ENCODE data around the gene E2F3.
"Not testable (repeated sequence)": the region's sequence is repeated elsewhere in the genome, so short reads cannot be mapped to it uniquely, and the experiment has no call there.

E2F3 gene

DNA sequence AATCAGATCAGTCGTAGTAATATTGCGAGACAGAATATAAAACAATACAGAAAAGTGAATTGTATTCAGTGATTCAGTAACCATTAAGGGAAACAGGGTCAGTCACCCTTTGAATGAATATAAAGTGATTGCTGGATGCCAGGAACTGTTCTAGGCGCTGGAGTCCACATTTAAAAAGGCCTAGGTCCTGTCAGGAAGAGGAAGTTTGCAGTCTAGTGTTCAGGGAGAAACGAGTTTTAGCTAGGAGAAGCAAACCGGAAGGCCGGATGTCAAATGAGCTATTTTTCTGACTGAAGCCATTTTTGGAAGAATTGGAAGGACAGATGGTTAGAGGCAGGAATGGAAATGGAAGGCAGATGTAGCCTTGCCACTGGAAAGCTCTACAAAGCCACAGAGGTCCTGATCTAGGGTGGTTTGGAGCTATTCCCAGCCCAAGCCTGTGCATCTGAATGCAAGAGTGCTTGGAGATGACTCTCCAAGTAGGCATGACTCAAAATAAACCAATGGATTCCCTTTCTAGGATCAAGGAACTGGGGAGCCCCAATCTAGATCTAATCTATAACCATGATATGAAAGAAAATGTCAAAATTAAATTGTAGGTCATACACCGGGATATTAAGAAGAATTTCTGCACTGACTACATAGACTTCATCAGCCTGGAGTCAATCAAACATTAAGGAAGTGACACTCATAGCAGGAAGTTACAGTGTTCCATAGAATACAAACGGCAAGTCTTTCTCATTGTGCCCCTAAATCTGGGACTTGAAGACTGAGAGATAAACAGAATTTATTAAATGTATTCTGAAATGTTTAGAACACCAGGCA is 95.7 kb downstream of the E2F3 start:
- no peak overlapping the region for H3K27ac ChIP-seq
- TF ChIP-seq, protein P1, sequence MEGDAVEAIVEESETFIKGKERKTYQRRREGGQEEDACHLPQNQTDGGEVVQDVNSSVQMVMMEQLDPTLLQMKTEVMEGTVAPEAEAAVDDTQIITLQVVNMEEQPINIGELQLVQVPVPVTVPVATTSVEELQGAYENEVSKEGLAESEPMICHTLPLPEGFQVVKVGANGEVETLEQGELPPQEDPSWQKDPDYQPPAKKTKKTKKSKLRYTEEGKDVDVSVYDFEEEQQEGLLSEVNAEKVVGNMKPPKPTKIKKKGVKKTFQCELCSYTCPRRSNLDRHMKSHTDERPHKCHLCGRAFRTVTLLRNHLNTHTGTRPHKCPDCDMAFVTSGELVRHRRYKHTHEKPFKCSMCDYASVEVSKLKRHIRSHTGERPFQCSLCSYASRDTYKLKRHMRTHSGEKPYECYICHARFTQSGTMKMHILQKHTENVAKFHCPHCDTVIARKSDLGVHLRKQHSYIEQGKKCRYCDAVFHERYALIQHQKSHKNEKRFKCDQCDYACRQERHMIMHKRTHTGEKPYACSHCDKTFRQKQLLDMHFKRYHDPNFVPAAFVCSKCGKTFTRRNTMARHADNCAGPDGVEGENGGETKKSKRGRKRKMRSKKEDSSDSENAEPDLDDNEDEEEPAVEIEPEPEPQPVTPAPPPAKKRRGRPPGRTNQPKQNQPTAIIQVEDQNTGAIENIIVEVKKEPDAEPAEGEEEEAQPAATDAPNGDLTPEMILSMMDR (conservative IDR thresholded peaks at IDR 0.05), result no peak
- no peak for TF ChIP-seq ZFX (IDR thresholded peaks at IDR 0.05)

DNA sequence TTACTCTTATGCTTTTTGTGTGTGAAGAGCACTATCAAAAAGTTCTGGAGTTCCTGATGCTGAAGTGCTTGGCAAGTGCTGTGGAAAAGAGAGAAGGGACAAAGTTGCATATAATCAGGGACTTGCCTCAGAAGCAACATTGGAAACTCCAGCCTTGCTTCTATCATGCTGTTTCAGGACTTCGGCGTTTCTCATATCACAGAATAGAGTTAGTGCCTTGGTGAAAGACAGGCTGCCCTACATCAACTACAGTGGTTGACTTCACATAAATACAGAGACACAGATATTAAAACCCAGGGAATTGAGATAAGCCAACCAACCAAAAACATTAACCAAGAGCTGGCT is 96.3 kb downstream of the E2F3 start:
- TF ChIP-seq, protein P1 (conservative IDR thresholded peaks at IDR 0.05), result no peak
- no peak overlapping the region for H3K27ac ChIP-seq

GRCh38 chr6:20509212-20509611 is 107.5 kb downstream of the E2F3 start:
- no peak overlapping the region for H3K27ac ChIP-seq
- no peak for TF ChIP-seq ZFX (IDR thresholded peaks at IDR 0.05)
- TF ChIP-seq, protein P1 (conservative IDR thresholded peaks at IDR 0.05), result no peak

DNA sequence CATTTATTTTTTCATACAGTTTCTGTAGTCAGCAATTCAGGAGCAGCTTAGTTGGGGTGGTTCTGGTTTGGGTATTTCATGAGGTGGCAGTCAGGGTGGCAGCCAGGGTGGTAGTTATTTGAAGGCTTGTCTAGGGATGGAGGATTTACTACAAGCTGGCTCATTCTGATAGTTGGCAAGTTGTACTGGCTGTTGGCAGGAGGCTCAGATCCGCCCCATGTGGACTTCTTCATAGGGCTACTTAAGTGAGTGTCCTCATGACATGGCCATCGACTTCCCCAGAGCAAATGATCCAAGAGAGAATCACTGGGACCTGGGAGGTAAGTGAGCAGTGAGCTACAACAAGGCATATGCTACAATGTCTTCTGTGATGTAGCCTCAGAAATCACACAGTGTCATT is 110.2 kb downstream of the E2F3 start:
- TF ChIP-seq ZFX (IDR thresholded peaks at IDR 0.05), result no peak
- TF ChIP-seq, protein P1 (conservative IDR thresholded peaks at IDR 0.05), result no peak
- H3K27ac ChIP-seq, result no peak overlapping the region

DNA sequence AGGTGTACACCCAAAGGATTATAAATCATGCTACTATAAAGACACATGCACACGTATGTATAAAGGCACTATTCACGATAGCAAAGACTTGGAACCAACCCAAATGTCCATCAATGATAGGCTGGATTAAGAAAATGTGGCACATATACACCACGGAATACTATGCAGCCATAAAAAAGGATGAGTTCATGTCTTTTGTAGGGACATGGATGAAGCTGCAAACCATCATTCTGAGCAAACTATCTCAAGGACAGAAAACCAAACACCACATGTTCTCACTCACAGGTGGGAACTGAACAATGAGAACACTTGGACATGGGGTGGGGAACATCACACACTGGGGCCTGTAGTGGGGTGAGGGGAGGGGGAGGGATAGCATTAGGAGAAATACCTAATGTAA is 123.5 kb downstream of the E2F3 start:
- H3K27ac ChIP-seq, result not testable (repeated sequence)

- H3K27ac ChIP-seq, result peak overlapping the region; percentile 47
- TF ChIP-seq, protein P1 (conservative IDR thresholded peaks at IDR 0.05), result peak; percentile 69
These were observed 127.4 kb downstream of the E2F3 start for GRCh38 chr6:20529086-20529448.

DNA sequence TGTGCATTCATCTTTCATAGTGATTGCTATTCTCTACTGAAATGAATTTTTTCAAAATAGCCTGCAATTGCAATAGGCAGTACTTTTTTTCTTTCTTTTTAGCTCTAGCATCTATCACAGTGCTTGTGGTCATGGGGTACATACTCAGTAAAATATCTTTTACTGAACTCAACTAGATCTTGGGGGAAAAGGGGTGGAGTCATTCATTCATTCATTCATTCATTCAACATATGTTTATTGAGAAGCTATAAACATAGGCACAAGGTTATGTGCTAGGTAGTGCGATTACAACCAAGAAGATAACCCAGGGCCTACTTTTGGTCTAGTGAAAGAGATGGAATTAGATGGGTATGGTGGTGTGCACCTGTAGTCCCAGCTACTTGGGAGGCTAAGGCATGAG is 131.2 kb downstream of the E2F3 start:
- TF ChIP-seq, protein P1 (conservative IDR thresholded peaks at IDR 0.05), result no peak
- TF ChIP-seq ZFX (IDR thresholded peaks at IDR 0.05), result no peak
- H3K27ac ChIP-seq, result no peak overlapping the region

- no peak for TF ChIP-seq ZFX (IDR thresholded peaks at IDR 0.05)
- peak overlapping the region; percentile 94 for H3K27ac ChIP-seq
These were observed 132.1 kb downstream of the E2F3 start for GRCh38 chr6:20533746-20534294.
